ENCODE data around the gene SLC22A17. TPM values are rescaled to one million over a fixed set of nuclear protein-coding genes. Genes with fewer than 3 reads are reported as not detected.

Gene SLC22A17
- total and polyA plus RNA-seq, 2 of the 13 experiments (the other 11 are each of a cell fraction or from before 2014, with no cell fraction given), result 0.95 to 1.1 TPM

DNA sequence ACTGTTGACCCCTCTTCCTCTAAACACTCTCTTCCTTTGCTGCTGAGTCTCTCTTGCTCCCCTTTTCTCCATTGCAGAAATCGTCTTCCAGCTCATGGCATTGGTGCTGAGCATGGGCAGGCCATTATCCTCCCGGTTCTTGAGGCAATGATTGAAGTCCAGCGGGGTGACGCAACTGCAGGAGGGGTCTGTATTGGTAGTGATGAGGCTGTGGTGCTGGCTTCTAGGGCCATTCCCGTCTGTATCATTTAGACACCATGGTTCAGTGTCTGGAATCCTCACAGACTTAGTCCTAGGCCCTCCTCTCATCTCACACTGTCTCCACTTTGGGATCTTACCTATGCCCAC is 720 bp upstream of the SLC22A17 start (continued):
- TF ChIP-seq CREB1 (IDR thresholded peaks at IDR 0.05) (no peak), CREB1 (CRISPR knock-in tag; IDR thresholded peaks at IDR 0.05) (no peak), ZNF10 (CRISPR knock-in tag; IDR thresholded peaks at IDR 0.05; ENCODE audit: borderline replicate concordance, low read depth) (0 out of 2 replicates have a peak, but pooled peaks have one; percentile 25), KMT2A (CRISPR knock-in tag; IDR thresholded peaks at IDR 0.05) (no peak), HOXA9 (CRISPR knock-in tag; IDR thresholded peaks at IDR 0.05; ENCODE audit: borderline replicate concordance) (0 out of 2 replicates have a peak, but pooled peaks have one; percentile 21)
- TF ChIP-seq, protein P1, sequence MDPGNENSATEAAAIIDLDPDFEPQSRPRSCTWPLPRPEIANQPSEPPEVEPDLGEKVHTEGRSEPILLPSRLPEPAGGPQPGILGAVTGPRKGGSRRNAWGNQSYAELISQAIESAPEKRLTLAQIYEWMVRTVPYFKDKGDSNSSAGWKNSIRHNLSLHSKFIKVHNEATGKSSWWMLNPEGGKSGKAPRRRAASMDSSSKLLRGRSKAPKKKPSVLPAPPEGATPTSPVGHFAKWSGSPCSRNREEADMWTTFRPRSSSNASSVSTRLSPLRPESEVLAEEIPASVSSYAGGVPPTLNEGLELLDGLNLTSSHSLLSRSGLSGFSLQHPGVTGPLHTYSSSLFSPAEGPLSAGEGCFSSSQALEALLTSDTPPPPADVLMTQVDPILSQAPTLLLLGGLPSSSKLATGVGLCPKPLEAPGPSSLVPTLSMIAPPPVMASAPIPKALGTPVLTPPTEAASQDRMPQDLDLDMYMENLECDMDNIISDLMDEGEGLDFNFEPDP (CRISPR knock-in tag; conservative IDR thresholded peaks at IDR 0.05), result no peak
- TF ChIP-seq, protein P2, sequence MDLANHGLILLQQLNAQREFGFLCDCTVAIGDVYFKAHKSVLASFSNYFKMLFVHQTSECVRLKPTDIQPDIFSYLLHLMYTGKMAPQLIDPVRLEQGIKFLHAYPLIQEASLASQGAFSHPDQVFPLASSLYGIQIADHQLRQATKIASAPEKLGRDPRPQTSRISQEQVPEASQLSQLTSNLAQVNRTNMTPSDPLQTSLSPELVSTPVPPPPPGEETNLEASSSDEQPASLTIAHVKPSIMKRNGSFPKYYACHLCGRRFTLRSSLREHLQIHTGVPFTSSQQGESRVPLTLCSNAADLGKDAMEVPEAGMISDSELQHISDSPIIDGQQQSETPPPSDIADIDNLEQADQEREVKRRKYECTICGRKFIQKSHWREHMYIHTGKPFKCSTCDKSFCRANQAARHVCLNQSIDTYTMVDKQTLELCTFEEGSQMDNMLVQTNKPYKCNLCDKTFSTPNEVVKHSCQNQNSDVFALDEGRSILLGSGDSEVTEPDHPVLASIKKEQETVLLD (CRISPR knock-in tag; IDR thresholded peaks at IDR 0.05; ENCODE audit: low read depth), result peak; percentile 29; the same call in 1 of the 2 replicates
- TF ChIP-seq, protein P3, sequence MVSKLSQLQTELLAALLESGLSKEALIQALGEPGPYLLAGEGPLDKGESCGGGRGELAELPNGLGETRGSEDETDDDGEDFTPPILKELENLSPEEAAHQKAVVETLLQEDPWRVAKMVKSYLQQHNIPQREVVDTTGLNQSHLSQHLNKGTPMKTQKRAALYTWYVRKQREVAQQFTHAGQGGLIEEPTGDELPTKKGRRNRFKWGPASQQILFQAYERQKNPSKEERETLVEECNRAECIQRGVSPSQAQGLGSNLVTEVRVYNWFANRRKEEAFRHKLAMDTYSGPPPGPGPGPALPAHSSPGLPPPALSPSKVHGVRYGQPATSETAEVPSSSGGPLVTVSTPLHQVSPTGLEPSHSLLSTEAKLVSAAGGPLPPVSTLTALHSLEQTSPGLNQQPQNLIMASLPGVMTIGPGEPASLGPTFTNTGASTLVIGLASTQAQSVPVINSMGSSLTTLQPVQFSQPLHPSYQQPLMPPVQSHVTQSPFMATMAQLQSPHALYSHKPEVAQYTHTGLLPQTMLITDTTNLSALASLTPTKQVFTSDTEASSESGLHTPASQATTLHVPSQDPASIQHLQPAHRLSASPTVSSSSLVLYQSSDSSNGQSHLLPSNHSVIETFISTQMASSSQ (IDR thresholded peaks at IDR 0.05; ENCODE audit: low read depth), result no peak
- TF ChIP-seq, protein P3 (CRISPR knock-in tag; IDR thresholded peaks at IDR 0.05; ENCODE audit: borderline replicate concordance), result 0 out of 2 replicates have a peak, but pooled peaks have one; percentile 21
- TF ChIP-seq, protein P4, sequence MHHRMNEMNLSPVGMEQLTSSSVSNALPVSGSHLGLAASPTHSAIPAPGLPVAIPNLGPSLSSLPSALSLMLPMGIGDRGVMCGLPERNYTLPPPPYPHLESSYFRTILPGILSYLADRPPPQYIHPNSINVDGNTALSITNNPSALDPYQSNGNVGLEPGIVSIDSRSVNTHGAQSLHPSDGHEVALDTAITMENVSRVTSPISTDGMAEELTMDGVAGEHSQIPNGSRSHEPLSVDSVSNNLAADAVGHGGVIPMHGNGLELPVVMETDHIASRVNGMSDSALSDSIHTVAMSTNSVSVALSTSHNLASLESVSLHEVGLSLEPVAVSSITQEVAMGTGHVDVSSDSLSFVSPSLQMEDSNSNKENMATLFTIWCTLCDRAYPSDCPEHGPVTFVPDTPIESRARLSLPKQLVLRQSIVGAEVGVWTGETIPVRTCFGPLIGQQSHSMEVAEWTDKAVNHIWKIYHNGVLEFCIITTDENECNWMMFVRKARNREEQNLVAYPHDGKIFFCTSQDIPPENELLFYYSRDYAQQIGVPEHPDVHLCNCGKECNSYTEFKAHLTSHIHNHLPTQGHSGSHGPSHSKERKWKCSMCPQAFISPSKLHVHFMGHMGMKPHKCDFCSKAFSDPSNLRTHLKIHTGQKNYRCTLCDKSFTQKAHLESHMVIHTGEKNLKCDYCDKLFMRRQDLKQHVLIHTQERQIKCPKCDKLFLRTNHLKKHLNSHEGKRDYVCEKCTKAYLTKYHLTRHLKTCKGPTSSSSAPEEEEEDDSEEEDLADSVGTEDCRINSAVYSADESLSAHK (CRISPR knock-in tag; IDR thresholded peaks at IDR 0.05; ENCODE audit: borderline replicate concordance), result no peak
- TF ChIP-seq, protein P5, sequence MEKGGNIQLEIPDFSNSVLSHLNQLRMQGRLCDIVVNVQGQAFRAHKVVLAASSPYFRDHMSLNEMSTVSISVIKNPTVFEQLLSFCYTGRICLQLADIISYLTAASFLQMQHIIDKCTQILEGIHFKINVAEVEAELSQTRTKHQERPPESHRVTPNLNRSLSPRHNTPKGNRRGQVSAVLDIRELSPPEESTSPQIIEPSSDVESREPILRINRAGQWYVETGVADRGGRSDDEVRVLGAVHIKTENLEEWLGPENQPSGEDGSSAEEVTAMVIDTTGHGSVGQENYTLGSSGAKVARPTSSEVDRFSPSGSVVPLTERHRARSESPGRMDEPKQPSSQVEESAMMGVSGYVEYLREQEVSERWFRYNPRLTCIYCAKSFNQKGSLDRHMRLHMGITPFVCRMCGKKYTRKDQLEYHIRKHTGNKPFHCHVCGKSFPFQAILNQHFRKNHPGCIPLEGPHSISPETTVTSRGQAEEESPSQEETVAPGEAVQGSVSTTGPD (CRISPR knock-in tag; IDR thresholded peaks at IDR 0.05), result no peak
